GM19035 (cell line): ENCODE measurements around the gene MRPS26.
A peak's percentile ranks its signal among the peaks of the same experiment; 100 is the strongest.
"Not testable (repeated sequence)": the region's sequence is repeated elsewhere in the genome, so short reads cannot be mapped to it uniquely, and the experiment has no call there.

ENCODE experiments used
- ATAC-seq: cut with Tn5 transposase; IDR thresholded peaks from one replicate; pipeline ENCODE4 v1.9.1; 2021; ENCODE audit not compliant: unreplicated experiment

MRPS26 gene

GRCh38 chr20:3045816-3046676 lies at the start of gene MRPS26:
Gene MRPS26 (plus strand): TSS chr20:3046052. CDS start chr20:3046069, 17 bp downstream.
- ATAC-seq: peak; percentile 89

GRCh38 chr20:2998728-2999127 lies 47.1 kb upstream of the MRPS26 start:
- no peak for ATAC-seq

GRCh38 chr20:3000852-3001523 lies 44.9 kb upstream of the MRPS26 start:
- ATAC-seq: peak; percentile 47

- ATAC-seq: no peak
Observed at GRCh38 chr20:3003416-3003815, 42.4 kb upstream of the MRPS26 start.

- ATAC-seq: no peak
Observed at GRCh38 chr20:3010985-3011723, 34.7 kb upstream of the MRPS26 start.

GRCh38 chr20:3011752-3012151 lies 34.1 kb upstream of the MRPS26 start:
- ATAC-seq: no peak

GRCh38 chr20:3013771-3014170 lies 32.1 kb upstream of the MRPS26 start:
- ATAC-seq: no peak

- no peak for ATAC-seq
Observed at GRCh38 chr20:3014179-3014578, 31.7 kb upstream of the MRPS26 start.

GRCh38 chr20:3014662-3015061 lies 31.2 kb upstream of the MRPS26 start:
- ATAC-seq: no peak

GRCh38 chr20:3015302-3015701 lies 30.6 kb upstream of the MRPS26 start:
- ATAC-seq: not testable (repeated sequence)

- no peak for ATAC-seq
Observed at GRCh38 chr20:3021327-3021726, 24.5 kb upstream of the MRPS26 start.

- no peak for ATAC-seq
Observed at GRCh38 chr20:3021777-3022176, 24.1 kb upstream of the MRPS26 start.

- not testable (repeated sequence) for ATAC-seq
Observed at GRCh38 chr20:3022559-3023490, 23.0 kb upstream of the MRPS26 start.

- no peak for ATAC-seq
Observed at GRCh38 chr20:3027987-3028386, 17.9 kb upstream of the MRPS26 start.

GRCh38 chr20:3031524-3032147 lies 14.2 kb upstream of the MRPS26 start:
- ATAC-seq: no peak

GRCh38 chr20:3032624-3033023 lies 13.2 kb upstream of the MRPS26 start:
- no peak for ATAC-seq

GRCh38 chr20:3037654-3038053 lies 8.2 kb upstream of the MRPS26 start:
- ATAC-seq: no peak

- ATAC-seq: no peak
Observed at GRCh38 chr20:3038454-3038853, 7.4 kb upstream of the MRPS26 start.

GRCh38 chr20:3039426-3039825 lies 6.4 kb upstream of the MRPS26 start:
- ATAC-seq: no peak

- ATAC-seq: no peak
Observed at GRCh38 chr20:3040086-3040485, 5.8 kb upstream of the MRPS26 start.
